GM19193 (cell line): ENCODE results near the gene FOXC2.

ENCODE experiments used
- POLR2A ChIP-seq: IDR thresholded peaks from 4 replicates; pipeline ENCODE4 v1.6.1; 2011; ENCODE audit not compliant: insufficient read depth, insufficient read length; ENCODE audit errors: extremely low read depth

FOXC2 gene

GRCh38 chr16:86542756-86543750 lies 23.6 kb upstream of the FOXC2 start:
- TF ChIP-seq POLR2A: no peak

GRCh38 chr16:86545481-86545880 lies 21.1 kb upstream of the FOXC2 start:
- TF ChIP-seq POLR2A: no peak

- no peak for TF ChIP-seq POLR2A
These were observed 20.5 kb upstream of the FOXC2 start for GRCh38 chr16:86545954-86546637.

GRCh38 chr16:86546638-86547013 lies 20.0 kb upstream of the FOXC2 start:
- TF ChIP-seq POLR2A: no peak

GRCh38 chr16:86547286-86547685 lies 19.3 kb upstream of the FOXC2 start:
- no peak for TF ChIP-seq POLR2A

- TF ChIP-seq POLR2A: no peak
These were observed 17.3 kb upstream of the FOXC2 start for GRCh38 chr16:86549076-86549892.

- TF ChIP-seq POLR2A: no peak
These were observed 16.8 kb upstream of the FOXC2 start for GRCh38 chr16:86549893-86550190.

- no peak for TF ChIP-seq POLR2A
These were observed 16.3 kb upstream of the FOXC2 start for GRCh38 chr16:86550281-86550680.

- TF ChIP-seq POLR2A: no peak
These were observed 13.3 kb upstream of the FOXC2 start for GRCh38 chr16:86553356-86553755.

GRCh38 chr16:86554599-86554916 lies 12.1 kb upstream of the FOXC2 start:
- no peak for TF ChIP-seq POLR2A

- peak; percentile 95 for TF ChIP-seq POLR2A
These were observed 11.5 kb upstream of the FOXC2 start, which contains the start of gene MTHFSD for GRCh38 chr16:86554917-86555703. MTHFSD (minus strand) TSS chr16:86555235; CDS start chr16:86555184, 51 bp downstream.

- no peak for TF ChIP-seq POLR2A
These were observed 10.9 kb upstream of the FOXC2 start for GRCh38 chr16:86555704-86556075.

GRCh38 chr16:86556576-86556975 lies 10.1 kb upstream of the FOXC2 start:
- TF ChIP-seq POLR2A: no peak

- no peak for TF ChIP-seq POLR2A
These were observed 9.0 kb upstream of the FOXC2 start for GRCh38 chr16:86557587-86557986.
